Measurements from ENCODE around the gene KLRC4. TPM values are rescaled to one million over a fixed set of nuclear protein-coding genes. Genes with fewer than 3 reads are reported as not detected.
"Not testable (repeated sequence)": the region's sequence is repeated elsewhere in the genome, so short reads cannot be mapped to it uniquely, and the experiment has no call there.

KLRC4 gene
- total RNA-seq, 1 experiment from 2014 or later = not detected

DNA sequence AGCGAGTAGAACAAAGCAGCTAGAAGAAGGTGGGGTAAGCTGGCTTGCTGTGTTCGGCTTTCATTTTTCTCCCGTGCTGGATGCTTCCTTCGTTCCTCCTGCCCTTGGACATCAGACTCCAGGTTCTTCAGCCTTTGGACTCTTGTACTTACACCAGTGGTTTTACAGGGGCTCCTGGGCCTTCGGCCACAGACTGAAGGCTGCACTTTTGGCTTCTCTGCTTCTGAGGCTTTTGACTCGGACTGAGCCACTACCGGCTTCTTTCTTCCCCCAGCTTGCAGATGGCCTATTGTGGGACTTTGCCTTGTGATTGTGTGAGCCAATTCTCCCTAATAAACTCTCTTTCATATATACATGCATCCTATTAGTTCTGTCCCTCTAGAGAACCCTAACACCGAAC lies 16.4 kb upstream of the KLRC4 start:
- DNase-seq; H3K9me2 ChIP-seq (ENCODE audit: insufficient read depth); H3K4me1 ChIP-seq (replicated peaks; ENCODE audit: insufficient read depth); CTCF ChIA-PET; H3K79me2 ChIP-seq (ENCODE audit: low read depth); H3K36me3 ChIP-seq (ENCODE audit: low read depth); H3K4me2 ChIP-seq; H3K9me3 ChIP-seq (ENCODE audit: insufficient read depth, low read depth); H3K27ac ChIP-seq; H2AFZ ChIP-seq; H3F3A ChIP-seq (ENCODE audit: insufficient read depth, low read depth); BruUV-seq (replicated peaks); H3K4me3 ChIP-seq; H3K27me3 ChIP-seq (ENCODE audit: insufficient read depth, low read depth); intact Hi-C loops (cut with micrococcal nuclease; ENCODE audit: unreplicated experiment); H4K20me1 ChIP-seq (ENCODE audit: insufficient read depth): not testable (repeated sequence)
- POLR2A ChIA-PET (ENCODE audit: unreplicated experiment) = interaction anchor here (0.6 kb wide), 1 partner anchor 1870 kb away, joined by 3 read pairs; no protein-coding TSS in a partner anchor

DNA sequence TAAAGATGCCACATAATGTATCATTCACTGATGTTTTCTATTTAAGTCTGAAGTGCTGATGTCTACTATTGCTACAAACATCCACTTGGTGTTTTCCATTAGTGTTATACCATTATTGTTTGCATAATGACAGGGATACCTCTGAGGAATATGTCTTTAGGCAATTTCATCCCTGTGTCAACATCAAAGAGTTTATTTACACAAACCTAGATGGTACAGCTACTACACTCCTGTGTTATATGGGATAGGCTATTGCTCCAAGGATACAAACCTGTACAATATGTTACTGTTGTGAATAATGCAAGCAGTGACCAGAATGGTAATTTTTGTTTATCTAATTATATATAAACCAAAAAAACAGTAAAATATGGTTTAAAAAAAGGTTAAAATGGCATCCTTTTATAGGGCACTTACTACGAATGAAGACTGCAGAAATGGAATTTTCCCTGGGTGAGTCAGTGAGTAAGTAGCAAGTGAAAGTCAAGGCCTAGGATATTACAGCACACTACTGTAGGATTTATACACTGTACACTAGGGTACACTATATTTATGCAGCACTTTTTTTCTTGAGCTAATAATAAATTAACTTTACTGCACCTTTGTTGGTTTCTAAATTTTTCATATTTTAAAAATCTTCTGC lies 14.8 kb upstream of the KLRC4 start:
- H3K4me2 ChIP-seq; H3K79me2 ChIP-seq (ENCODE audit: low read depth); H3K4me1 ChIP-seq (replicated peaks; ENCODE audit: insufficient read depth); H3K9me2 ChIP-seq (ENCODE audit: insufficient read depth); POLR2A ChIA-PET (ENCODE audit: unreplicated experiment); H2AFZ ChIP-seq; H3F3A ChIP-seq (ENCODE audit: insufficient read depth, low read depth); H3K4me3 ChIP-seq; CTCF ChIA-PET; H3K27me3 ChIP-seq (ENCODE audit: insufficient read depth, low read depth); H3K27ac ChIP-seq; DNase-seq; BruUV-seq (replicated peaks); H3K9me3 ChIP-seq (ENCODE audit: insufficient read depth, low read depth); H4K20me1 ChIP-seq (ENCODE audit: insufficient read depth); H3K36me3 ChIP-seq (ENCODE audit: low read depth); intact Hi-C loops (cut with micrococcal nuclease; ENCODE audit: unreplicated experiment): not testable (repeated sequence)

DNA sequence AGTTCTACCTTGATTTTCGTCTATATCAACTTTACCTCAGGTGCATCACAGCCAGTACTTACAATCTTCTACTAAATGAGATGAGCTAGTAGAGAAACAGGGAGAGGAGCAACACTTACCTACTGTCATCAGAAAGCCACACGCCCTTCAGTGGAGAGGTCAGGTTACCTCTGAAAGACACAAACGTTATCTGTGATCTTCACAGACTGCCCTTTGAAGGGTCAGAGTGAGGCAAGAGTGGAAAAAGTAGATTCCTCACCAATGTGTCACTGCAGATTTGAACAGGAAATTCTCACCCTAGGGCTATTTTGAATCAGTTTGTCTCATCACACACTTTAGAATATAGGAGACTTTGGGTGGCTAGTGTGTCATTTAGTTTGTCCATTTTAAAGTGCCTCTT lies 12.6 kb upstream of the KLRC4 start:
- POLR2A ChIA-PET (ENCODE audit: unreplicated experiment); H3K9me3 ChIP-seq (ENCODE audit: insufficient read depth, low read depth); H3K4me1 ChIP-seq (replicated peaks; ENCODE audit: insufficient read depth); H3F3A ChIP-seq (ENCODE audit: insufficient read depth, low read depth); H3K27me3 ChIP-seq (ENCODE audit: insufficient read depth, low read depth); H3K36me3 ChIP-seq (ENCODE audit: low read depth); intact Hi-C loops (cut with micrococcal nuclease; ENCODE audit: unreplicated experiment); CTCF ChIA-PET; H2AFZ ChIP-seq; BruUV-seq (replicated peaks); H3K9me2 ChIP-seq (ENCODE audit: insufficient read depth); H4K20me1 ChIP-seq (ENCODE audit: insufficient read depth); H3K4me2 ChIP-seq; H3K27ac ChIP-seq; H3K79me2 ChIP-seq (ENCODE audit: low read depth); H3K4me3 ChIP-seq: not testable (repeated sequence)
- peak in 1 of 2 experiments; percentile 63 for DNase-seq

DNA sequence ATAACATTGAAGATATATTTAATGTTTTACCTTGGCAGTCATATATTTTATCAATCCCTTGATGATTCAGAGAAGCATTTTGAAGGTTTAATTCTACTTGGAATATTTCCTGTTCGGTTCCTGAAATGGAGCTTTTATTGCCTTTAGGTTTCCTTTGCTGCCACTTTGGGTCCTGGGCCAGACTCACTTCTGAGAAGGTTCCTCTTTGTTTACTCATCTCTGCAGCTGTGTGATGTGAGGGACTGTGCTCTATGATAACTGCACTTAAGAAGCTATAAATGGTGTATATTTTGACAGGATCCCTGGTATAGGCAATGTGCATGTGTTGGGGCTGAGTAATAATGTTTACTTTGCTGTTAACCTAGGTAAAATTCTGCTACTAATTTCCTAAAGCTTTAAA lies 10.8 kb upstream of the KLRC4 start, which contains the start of gene KLRC3:
TSS of gene KLRC3 (minus strand) at position 262 of the 400 bp plus-strand sequence. CDS start at position 217, 45 bp downstream.
- DNase-seq; intact Hi-C loops (cut with micrococcal nuclease; ENCODE audit: unreplicated experiment): not testable (repeated sequence)

DNA sequence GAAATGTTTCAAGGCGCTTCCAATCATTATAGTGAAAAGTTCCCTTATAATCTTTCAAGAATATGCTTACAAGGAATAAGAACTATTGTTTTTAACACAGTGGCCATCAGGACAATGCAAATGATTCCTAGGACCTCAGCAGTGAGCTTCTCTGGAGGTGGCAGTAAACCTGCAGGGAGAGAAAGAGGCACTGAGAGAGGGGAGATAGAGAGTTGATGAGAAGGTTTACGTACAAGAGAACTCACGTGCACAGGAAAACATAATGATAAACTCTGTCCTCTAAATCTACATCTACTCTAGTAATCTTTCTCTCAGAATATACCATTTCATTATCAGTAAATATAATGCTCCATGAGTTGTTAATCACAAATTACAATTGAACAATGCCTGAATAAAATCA lies 715 bp downstream of the KLRC4 start:
- no peaks in the 10 kb centered on the region; the same call in 1 of the 2 replicates for H3K9me2 ChIP-seq (ENCODE audit: insufficient read depth)
- no peaks in the 10 kb centered on the region for H3K36me3 ChIP-seq (ENCODE audit: low read depth)
- DNase-seq = no peak
- no peaks in the 10 kb centered on the region for H3K79me2 ChIP-seq (ENCODE audit: low read depth)
- intact Hi-C loops (cut with micrococcal nuclease; ENCODE audit: unreplicated experiment) = no loop called here
- H3K27ac ChIP-seq = no peak overlapping the region
- no peak overlapping the region for H3K4me2 ChIP-seq
- CTCF ChIA-PET = no interaction called here
- H4K20me1 ChIP-seq (ENCODE audit: insufficient read depth) = no peaks in the 10 kb centered on the region
- 0 out of 2 replicates have a peak, but pooled peaks cover 5% of the 10 kb centered on the region for H3F3A ChIP-seq (ENCODE audit: insufficient read depth, low read depth)
- H2AFZ ChIP-seq = no peak overlapping the region
- POLR2A ChIA-PET (ENCODE audit: unreplicated experiment) = no interaction called here
- no peaks in the 10 kb centered on the region for H3K9me3 ChIP-seq (ENCODE audit: insufficient read depth, low read depth)
- H3K4me3 ChIP-seq = no peak overlapping the region
- no peaks in the 10 kb centered on the region for H3K4me1 ChIP-seq (replicated peaks; ENCODE audit: insufficient read depth)
- no peak for TF ChIP-seq EZH2 (IDR thresholded peaks at IDR 0.05; ENCODE audit: low read depth)
- TF ChIP-seq, protein P1, sequence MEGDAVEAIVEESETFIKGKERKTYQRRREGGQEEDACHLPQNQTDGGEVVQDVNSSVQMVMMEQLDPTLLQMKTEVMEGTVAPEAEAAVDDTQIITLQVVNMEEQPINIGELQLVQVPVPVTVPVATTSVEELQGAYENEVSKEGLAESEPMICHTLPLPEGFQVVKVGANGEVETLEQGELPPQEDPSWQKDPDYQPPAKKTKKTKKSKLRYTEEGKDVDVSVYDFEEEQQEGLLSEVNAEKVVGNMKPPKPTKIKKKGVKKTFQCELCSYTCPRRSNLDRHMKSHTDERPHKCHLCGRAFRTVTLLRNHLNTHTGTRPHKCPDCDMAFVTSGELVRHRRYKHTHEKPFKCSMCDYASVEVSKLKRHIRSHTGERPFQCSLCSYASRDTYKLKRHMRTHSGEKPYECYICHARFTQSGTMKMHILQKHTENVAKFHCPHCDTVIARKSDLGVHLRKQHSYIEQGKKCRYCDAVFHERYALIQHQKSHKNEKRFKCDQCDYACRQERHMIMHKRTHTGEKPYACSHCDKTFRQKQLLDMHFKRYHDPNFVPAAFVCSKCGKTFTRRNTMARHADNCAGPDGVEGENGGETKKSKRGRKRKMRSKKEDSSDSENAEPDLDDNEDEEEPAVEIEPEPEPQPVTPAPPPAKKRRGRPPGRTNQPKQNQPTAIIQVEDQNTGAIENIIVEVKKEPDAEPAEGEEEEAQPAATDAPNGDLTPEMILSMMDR (conservative IDR thresholded peaks at IDR 0.05) = no peak
- H3K27me3 ChIP-seq (ENCODE audit: insufficient read depth, low read depth) = no peaks in the 10 kb centered on the region
- BruUV-seq (replicated peaks) = no TSS peak

More for the DNA sequence above, 10.8 kb upstream of the KLRC4 start, which contains the start of gene KLRC3:
- H3K27me3 ChIP-seq (ENCODE audit: insufficient read depth, low read depth); CTCF ChIA-PET; H3K79me2 ChIP-seq (ENCODE audit: low read depth); H4K20me1 ChIP-seq (ENCODE audit: insufficient read depth); BruUV-seq (replicated peaks); H3K4me1 ChIP-seq (replicated peaks; ENCODE audit: insufficient read depth); H3K9me2 ChIP-seq (ENCODE audit: insufficient read depth); H3K4me2 ChIP-seq; H3K4me3 ChIP-seq; H3K36me3 ChIP-seq (ENCODE audit: low read depth); H3K27ac ChIP-seq; H2AFZ ChIP-seq; H3K9me3 ChIP-seq (ENCODE audit: insufficient read depth, low read depth); H3F3A ChIP-seq (ENCODE audit: insufficient read depth, low read depth): not testable (repeated sequence)
- POLR2A ChIA-PET (ENCODE audit: unreplicated experiment) = interaction anchor here (0.7 kb wide), 1 partner anchor 16 kb away, joined by 6 read pairs; no protein-coding TSS in a partner anchor

Data from PC-9 (cell line).